Gastroesophageal sphincter (tissue), 4 donors: ENCODE results near the gene PABPN1L. TPM values are rescaled to one million over a fixed set of nuclear protein-coding genes. Genes with fewer than 3 reads are reported as not detected.

Experiments
- ATAC-seq: fragments of 150-250 bp; one replicate; pipeline ENCODE4 v1.9.1; 2016; ENCODE audit warnings: mild to moderate bottlenecking, moderate library complexity
- H3K27ac ChIP-seq, 4 donors: fragments of 200-600 bp; sonication (generic) in 3 of 4; 1 replicate in 3 of 4; 2 replicates in 1 of 4; pipeline ENCODE4 v1.5.1; 2016 to 2019
- H3K27me3 ChIP-seq: fragments of 200-600 bp; sonication (generic); one replicate; pipeline ENCODE4 v1.5.1; 2019
- H3K36me3 ChIP-seq, 2 donors: fragments of 200-600 bp; sonication (generic); one replicate each; pipeline ENCODE4 v1.5.1; 2019; ENCODE audit warnings: control low read depth in 1 of 2
- H3K4me1 ChIP-seq, 3 donors: fragments of 200-600 bp; sonication (generic); 1 replicate in 2 of 3; 2 replicates in 1 of 3; pipeline ENCODE4 v1.5.1; 2016 to 2019; ENCODE audit warnings: control low read depth in 2 of 3
- H3K4me3 ChIP-seq, 2 donors: fragments of 200-600 bp; sonication (generic); one replicate each; pipeline ENCODE4 v1.5.1; 2019; ENCODE audit warnings: mild to moderate bottlenecking in 1 of 2, moderate library complexity in 1 of 2
- H3K9me3 ChIP-seq, 3 donors: fragments of 200-600 bp; sonication (generic); one replicate each; pipeline ENCODE4 v1.5.1; 2017 to 2019; ENCODE audit warnings: control low read depth in 2 of 3
- EP300 ChIP-seq: sonication (generic); formaldehyde crosslinking; IDR thresholded peaks from one replicate; pipeline ENCODE4 v1.6.1; 2017; ENCODE audit warnings: antibody characterized with exemption, mild to moderate bottlenecking
- POLR2A ChIP-seq, 2 donors: fragments of 450-650 bp; IDR thresholded peaks; one replicate each; pipeline ENCODE4 v1.6.1; 2017; ENCODE audit warnings: antibody characterized with exemption in 2 of 2, mild to moderate bottlenecking in 2 of 2, moderate library complexity in 1 of 2
- POLR2AphosphoS5 ChIP-seq: sonication (generic); formaldehyde crosslinking; IDR thresholded peaks from one replicate; pipeline ENCODE4 v1.6.1; 2017; ENCODE audit warnings: antibody characterized with exemption
- WGBS, 2 donors: methylation state at CpG; one replicate each; pipeline ENCODE4 v1.1.5; 2018; ENCODE audit warnings: low coverage in 1 of 2; 5-methylcytosine and 5-hydroxymethylcytosine counted together
- total RNA-seq, 4 donors: library from RNA; depleted of rRNA; stranded (reverse); fragments of >200 nt; gene quantifications; one replicate each; pipeline ENCODE4 v1.1.0, GENCODE V29; 2016
- TF ChIP-seq, protein P1 (sequence below), 4 experiments: fragments of 200-600 bp in 2 of 4; fragments of 450-650 bp in 2 of 4; sonication (generic) in 1 of 4; IDR thresholded peaks; one replicate each; pipeline ENCODE4 v1.5.1; 2017 to 2019; ENCODE audit warnings: antibody characterized with exemption in 4 of 4, mild to moderate bottlenecking in 2 of 4, moderate library complexity in 2 of 4

PABPN1L gene
- total RNA-seq, 4 donors from 2014 or later = 0.54 TPM; not detected in 3

DNA sequence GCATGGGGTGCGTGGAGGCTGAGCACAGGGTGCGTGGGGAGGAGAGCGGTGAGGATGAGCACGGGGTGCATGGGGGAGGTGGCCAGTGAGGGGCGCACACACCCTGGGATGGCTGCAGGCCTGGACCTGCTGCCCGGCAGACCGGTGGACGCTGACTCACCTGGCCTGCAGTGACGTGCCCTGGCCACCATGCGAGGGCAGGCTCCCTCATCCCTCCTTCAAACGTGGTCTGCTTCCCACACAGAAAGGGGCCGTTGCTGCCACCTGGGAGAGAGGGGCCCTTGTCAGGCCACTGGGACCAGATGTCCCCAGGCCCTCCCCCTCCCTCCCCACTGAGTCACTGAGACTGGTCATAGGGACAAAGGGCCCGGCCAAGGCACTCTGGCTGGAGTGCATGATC, 34.6 kb downstream of the PABPN1L start:
- peaks cover 0 to 56% of the 10 kb centered on the region in 2 donors for H3K36me3 ChIP-seq
- H3K4me1 ChIP-seq = no peaks in the 10 kb centered on the region
- ATAC-seq = no peak
- H3K27me3 ChIP-seq = no peaks in the 10 kb centered on the region
- 81 to 97% methylated on average over 4 to 6 of the region's 13 CpGs for WGBS, 2 donors
- TF ChIP-seq POLR2A (IDR thresholded peaks at IDR 0.05) = no peak
- TF ChIP-seq, protein P1, sequence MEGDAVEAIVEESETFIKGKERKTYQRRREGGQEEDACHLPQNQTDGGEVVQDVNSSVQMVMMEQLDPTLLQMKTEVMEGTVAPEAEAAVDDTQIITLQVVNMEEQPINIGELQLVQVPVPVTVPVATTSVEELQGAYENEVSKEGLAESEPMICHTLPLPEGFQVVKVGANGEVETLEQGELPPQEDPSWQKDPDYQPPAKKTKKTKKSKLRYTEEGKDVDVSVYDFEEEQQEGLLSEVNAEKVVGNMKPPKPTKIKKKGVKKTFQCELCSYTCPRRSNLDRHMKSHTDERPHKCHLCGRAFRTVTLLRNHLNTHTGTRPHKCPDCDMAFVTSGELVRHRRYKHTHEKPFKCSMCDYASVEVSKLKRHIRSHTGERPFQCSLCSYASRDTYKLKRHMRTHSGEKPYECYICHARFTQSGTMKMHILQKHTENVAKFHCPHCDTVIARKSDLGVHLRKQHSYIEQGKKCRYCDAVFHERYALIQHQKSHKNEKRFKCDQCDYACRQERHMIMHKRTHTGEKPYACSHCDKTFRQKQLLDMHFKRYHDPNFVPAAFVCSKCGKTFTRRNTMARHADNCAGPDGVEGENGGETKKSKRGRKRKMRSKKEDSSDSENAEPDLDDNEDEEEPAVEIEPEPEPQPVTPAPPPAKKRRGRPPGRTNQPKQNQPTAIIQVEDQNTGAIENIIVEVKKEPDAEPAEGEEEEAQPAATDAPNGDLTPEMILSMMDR (IDR thresholded peaks at IDR 0.05) = no peak
- TF ChIP-seq EP300 = no peak
- TF ChIP-seq POLR2AphosphoS5 = no peak
- no peak overlapping the region for H3K4me3 ChIP-seq
- H3K9me3 ChIP-seq = no peaks in the 10 kb centered on the region
- H3K27ac ChIP-seq = no peak overlapping the region

- 83% methylated on average over 7 of the region's 14 CpGs; no CpG with 5 or more reads in 1 of the 2 donors for WGBS, 2 donors
- Histone ChIP-seq H3K27ac (peak overlapping the region in 1 of 4 donors; percentile 26), H3K4me3 (no peak overlapping the region), H3K4me1 (no peaks in the 10 kb centered on the region), H3K9me3 (no peaks in the 10 kb centered on the region), H3K36me3 (peaks cover 0 to 65% of the 10 kb centered on the region in 2 donors), H3K27me3 (no peaks in the 10 kb centered on the region)
- TF ChIP-seq, protein P1 (IDR thresholded peaks at IDR 0.05) = no peak
- no peak for TF ChIP-seq POLR2A (IDR thresholded peaks at IDR 0.05)
- no peak for TF ChIP-seq POLR2AphosphoS5
- TF ChIP-seq EP300 = no peak
- no peak for ATAC-seq
Measured at GRCh38 chr16:88830783-88831182, 35.7 kb downstream of the PABPN1L start.

GRCh38 chr16:88830258-88830657, 36.2 kb downstream of the PABPN1L start:
- H3K4me1 ChIP-seq = no peaks in the 10 kb centered on the region
- ATAC-seq = peak; percentile 23
- no peaks in the 10 kb centered on the region for H3K27me3 ChIP-seq
- peak overlapping the region in 1 of 4 donors; percentile 26 for H3K27ac ChIP-seq
- H3K36me3 ChIP-seq = peaks cover 0 to 65% of the 10 kb centered on the region in 2 donors
- 49 to 80% methylated on average over 1 to 5 of the region's 11 CpGs for WGBS, 2 donors
- H3K9me3 ChIP-seq = no peaks in the 10 kb centered on the region
- TF ChIP-seq, protein P1 (IDR thresholded peaks at IDR 0.05) = no peak
- TF ChIP-seq POLR2A (IDR thresholded peaks at IDR 0.05) = no peak
- peak; percentile 63 for TF ChIP-seq POLR2AphosphoS5
- no peak for TF ChIP-seq EP300
- no peak overlapping the region for H3K4me3 ChIP-seq

- WGBS, 2 donors = 70 to 86% methylated on average over 2 to 17 of the region's 24 CpGs
- TF ChIP-seq EP300 = no peak
- TF ChIP-seq POLR2AphosphoS5 = no peak
- TF ChIP-seq, protein P1 (IDR thresholded peaks at IDR 0.05) = no peak
- TF ChIP-seq POLR2A (IDR thresholded peaks at IDR 0.05) = no peak
- H3K36me3 ChIP-seq = peaks cover 0 to 71% of the 10 kb centered on the region in 2 donors
- ATAC-seq = no peak
- no peaks in the 10 kb centered on the region for H3K27me3 ChIP-seq
- H3K27ac ChIP-seq = no peak overlapping the region
- no peaks in the 10 kb centered on the region for H3K4me1 ChIP-seq
- no peak overlapping the region for H3K4me3 ChIP-seq
- H3K9me3 ChIP-seq = no peaks in the 10 kb centered on the region
Measured at GRCh38 chr16:88828711-88829110, 37.7 kb downstream of the PABPN1L start.

DNA sequence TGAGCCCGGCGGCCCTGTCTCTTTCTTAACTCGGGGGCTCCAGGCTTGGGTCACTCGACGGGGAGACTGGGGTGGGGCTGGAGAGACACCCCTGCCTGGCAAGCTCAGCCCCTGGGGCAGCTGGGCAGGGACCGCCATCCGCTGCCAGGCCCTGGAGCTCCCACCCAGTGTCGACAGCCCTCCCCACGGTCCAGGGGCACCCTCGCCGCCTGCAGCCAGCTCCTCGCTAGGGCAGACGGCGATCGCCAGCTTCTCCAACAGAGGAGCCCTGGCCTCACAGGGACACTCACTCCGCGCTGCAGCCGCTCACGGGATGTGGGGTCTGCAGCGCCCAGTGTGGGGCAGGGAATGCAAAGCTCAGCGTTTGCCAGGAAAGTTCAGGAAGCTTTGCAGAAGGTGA, 38.7 kb downstream of the PABPN1L start:
- Histone ChIP-seq H3K4me1 (no peaks in the 10 kb centered on the region), H3K27me3 (no peaks in the 10 kb centered on the region), H3K27ac (no peak overlapping the region), H3K9me3 (no peaks in the 10 kb centered on the region), H3K4me3 (no peak overlapping the region), H3K36me3 (peaks cover 0 to 78% of the 10 kb centered on the region in 2 donors)
- no peak for ATAC-seq
- TF ChIP-seq, protein P1 (IDR thresholded peaks at IDR 0.05) = no peak
- TF ChIP-seq POLR2AphosphoS5 (no peak), EP300 (no peak), POLR2A (IDR thresholded peaks at IDR 0.05) (no peak)
- WGBS, 2 donors = 86% methylated on average over 1 of the region's 21 CpGs; no CpG with 5 or more reads in 1 of the 2 donors
